GM18498 (cell line): ENCODE data around the gene PCDHA13.
"Not testable (repeated sequence)": the region's sequence is repeated elsewhere in the genome, so short reads cannot be mapped to it uniquely, and the experiment has no call there.

ENCODE experiments used
- ATAC-seq: cut with Tn5 transposase; IDR thresholded peaks from one replicate; pipeline ENCODE4 v1.9.1; 2021; ENCODE audit warnings: mild to moderate bottlenecking, moderate library complexity; ENCODE audit not compliant: unreplicated experiment

Gene PCDHA13

DNA sequence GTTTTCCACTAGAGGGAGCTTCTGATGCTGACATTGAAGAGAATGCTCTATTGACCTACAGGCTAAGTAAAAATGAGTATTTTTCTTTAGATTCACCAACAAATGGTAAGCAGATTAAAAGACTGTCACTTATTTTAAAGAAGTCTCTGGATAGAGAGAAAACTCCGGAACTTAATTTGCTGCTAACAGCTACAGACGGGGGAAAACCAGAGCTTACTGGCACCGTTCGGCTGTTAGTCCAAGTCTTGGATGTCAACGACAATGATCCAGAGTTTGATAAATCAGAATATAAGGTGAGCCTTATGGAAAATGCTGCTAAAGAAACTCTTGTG is 12.4 kb upstream of the PCDHA13 start:
- ATAC-seq: no peak

DNA sequence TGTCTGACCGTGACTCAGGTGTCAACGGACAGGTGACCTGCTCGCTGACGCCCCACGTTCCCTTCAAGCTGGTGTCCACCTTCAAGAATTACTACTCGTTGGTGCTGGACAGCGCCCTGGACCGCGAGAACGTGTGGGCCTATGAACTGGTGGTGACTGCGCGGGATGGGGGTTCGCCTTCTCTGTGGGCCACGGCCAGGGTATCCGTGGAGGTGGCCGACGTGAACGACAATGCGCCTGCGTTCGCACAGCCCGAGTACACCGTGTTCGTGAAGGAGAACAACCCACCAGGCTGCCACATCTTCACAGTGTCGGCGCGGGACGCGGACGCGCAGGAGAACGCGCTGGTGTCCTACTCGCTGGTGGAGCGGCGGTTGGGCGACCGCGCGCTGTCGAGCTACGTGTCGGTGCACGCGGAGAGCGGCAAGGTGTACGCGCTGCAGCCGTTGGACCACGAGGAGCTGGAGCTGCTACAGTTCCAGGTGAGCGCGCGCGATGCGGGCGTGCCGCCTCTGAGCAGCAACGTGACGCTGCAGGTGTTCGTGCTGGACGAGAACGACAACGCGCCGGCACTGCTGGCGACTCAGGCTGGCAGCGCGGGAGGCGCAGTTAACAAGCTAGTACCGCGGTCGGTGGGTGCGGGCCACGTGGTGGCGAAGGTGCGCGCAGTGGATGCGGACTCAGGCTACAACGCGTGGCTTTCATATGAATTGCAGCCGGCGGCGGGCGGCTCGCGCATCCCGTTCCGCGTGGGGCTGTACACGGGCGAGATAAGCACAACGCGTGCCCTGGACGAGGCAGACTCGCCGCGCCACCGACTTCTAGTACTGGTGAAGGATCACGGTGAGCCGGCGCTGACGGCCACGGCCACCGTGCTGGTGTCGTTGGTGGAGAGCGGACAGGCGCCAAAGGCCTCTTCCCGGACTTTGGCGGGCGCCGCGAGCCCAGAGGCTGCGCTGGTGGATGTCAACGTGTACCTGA is 11.4 kb upstream of the PCDHA13 start:
- no peak for ATAC-seq

DNA sequence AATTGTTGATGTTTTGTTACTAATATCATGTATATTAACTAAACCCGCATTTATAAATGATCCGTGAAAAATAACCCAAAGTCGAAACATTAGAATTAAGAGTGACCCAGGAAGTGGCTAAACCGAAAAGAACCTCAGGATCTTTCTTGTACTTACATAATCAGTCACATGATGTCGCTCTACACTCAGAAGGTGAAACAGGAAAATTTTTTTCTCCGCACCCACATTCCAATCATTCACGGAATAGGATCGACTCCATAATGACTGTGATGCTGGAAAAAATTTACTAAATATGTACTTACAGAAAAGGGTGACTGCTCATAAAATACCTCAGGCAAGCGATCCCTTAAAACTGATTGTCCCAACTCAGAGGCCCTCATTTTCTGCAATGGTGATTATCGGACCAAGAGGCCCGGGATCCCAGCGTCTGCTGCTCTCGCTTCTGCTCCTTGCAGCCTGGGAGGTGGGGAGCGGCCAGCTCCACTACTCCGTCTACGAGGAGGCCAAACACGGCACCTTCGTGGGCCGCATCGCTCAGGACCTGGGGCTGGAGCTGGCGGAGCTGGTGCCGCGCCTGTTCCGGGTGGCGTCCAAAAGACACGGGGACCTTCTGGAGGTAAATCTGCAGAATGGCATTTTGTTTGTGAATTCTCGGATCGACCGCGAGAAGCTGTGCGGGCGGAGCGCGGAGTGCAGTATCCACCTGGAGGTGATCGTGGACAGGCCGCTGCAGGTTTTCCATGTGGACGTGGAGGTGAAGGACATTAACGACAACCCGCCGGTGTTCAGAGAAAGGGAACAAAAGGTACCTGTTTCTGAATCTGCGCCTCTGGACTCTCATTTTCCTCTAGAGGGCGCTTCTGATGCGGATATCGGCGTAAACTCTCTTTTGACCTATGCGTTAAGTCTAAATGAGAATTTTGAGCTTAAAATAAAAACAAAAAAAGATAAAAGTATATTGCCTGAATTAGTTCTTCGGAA is 6.5 kb upstream of the PCDHA13 start, which contains the start of gene PCDHA12:
Gene PCDHA12, plus strand, starts transcription at position 224 of the 981 bp plus-strand sequence. Its CDS starts 165 bp downstream, at position 389.
- ATAC-seq: no peak

DNA sequence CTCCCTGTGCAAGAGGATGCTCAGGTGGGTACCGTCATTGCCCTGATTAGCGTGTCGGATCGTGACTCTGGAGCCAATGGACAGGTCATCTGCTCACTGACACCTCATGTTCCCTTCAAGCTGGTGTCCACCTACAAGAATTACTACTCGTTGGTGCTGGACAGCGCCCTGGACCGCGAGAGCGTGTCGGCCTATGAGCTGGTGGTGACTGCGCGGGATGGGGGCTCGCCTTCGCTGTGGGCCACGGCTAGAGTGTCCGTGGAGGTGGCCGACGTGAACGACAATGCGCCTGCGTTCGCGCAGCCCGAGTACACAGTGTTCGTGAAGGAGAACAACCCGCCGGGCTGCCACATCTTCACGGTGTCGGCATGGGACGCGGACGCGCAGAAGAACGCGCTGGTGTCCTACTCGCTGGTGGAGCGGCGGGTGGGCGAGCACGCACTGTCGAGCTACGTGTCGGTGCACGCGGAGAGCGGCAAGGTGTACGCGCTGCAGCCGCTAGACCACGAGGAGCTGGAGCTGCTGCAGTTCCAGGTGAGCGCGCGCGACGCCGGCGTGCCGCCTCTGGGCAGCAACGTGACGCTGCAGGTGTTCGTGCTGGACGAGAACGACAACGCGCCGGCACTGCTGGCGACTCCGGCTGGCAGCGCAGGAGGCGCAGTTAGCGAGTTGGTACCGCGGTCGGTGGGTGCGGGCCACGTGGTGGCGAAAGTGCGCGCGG is 5.2 kb upstream of the PCDHA13 start:
- ATAC-seq: not testable (repeated sequence)

DNA sequence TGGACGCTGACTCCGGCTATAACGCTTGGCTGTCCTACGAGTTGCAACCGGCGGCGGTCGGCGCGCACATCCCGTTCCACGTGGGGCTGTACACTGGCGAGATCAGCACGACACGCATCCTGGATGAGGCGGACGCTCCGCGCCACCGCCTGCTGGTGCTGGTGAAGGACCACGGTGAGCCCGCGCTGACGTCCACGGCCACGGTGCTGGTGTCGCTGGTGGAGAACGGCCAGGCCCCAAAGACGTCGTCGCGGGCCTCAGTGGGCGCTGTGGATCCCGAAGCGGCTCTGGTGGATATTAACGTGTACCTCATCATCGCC is 4.7 kb upstream of the PCDHA13 start:
- no peak for ATAC-seq

DNA sequence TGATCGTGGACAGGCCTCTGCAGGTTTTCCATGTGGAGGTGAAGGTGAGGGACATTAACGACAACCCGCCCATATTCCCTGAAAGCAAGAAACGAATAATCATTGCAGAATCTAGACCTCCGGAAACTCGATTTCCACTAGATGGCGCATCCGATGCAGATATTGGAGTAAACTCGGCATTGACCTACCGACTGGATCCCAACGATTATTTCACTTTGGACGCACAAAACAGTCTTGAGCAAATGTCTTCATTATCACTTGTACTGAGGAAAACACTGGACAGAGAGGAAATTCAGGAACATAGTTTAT is 621 bp downstream of the PCDHA13 start:
- no peak for ATAC-seq

DNA sequence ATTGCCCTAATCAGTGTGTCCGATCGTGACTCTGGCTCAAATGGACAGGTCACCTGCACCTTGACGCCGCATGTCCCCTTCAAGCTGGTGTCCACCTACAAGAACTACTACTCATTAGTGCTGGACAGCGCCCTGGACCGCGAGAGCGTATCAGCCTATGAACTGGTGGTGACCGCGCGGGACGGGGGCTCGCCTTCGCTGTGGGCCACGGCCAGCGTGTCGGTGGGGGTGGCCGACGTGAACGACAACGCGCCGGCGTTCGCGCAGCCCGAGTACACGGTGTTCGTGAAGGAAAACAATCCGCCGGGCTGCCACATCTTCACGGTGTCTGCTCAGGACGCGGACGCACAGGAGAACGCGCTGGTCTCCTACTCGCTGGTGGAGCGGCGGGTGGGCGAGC is 1.4 kb downstream of the PCDHA13 start:
- ATAC-seq: no peak

DNA sequence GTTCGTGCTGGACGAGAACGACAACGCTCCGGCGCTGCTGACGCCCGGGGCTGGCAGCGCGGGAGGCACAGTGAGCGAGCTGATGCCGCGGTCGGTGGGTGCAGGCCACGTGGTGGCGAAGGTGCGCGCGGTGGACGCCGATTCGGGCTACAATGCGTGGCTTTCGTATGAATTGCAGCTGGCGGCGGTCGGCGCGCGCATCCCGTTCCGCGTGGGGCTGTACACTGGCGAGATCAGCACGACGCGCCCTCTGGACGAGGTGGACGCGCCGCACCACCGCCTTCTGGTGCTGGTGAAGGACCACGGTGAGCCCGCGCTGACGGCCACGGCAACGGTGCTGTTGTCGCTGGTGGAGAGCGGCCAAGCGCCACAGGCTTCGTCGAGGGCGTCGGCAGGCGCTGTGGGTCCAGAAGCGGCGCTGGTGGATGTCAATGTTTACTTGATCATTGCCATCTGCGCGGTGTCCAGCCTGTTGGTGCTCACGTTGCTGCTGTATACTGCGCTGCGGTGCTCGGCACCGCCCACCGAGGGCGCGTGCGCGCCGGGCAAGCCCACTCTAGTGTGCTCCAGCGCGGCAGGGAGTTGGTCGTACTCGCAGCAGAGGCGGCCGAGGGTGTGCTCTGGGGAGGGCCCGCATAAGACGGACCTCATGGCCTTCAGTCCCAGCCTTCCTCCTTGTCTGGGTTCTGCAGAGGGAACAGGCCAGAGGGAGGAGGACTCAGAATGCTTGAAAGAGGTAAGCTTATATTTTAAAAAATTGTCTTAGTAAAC is 2.2 kb downstream of the PCDHA13 start:
- no peak for ATAC-seq

DNA sequence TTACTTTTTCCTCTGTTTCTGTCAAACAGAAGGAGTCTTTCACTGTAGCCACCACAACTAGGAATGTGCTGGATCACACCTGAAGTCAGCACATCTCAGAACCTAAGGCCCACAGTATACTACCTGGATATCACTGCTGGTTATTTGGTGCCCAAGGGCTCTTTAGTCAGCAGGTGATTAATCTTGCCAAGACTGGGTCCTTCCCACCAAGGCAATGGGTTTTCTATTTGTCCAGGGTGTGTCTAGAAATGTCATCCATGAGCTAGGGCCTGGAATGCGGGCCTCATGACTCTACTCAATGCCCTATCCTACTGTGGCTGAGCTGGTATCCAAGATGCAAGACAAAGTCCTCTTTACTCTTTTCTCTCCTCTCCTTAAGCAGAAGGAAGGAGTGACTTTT is 34.4 kb downstream of the PCDHA13 start:
- ATAC-seq: no peak

DNA sequence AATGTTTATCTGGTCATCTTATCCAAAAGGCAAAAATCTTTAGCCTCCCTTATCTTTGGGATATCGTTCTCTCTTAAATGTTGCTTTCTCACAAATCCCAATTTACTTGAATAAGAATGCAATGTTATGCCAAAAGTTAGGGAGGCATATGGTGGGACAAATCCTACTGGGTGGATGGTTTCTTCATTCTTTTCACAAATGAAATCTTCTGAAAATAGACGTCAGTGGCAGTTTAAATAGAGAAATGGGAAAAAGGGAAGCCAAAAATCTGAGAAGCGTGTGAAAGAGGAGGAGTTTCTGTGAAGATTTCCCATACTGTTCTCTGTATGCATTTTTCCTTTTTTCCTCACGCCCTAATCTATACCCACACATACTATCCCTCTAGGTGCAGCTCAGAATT is 41.7 kb downstream of the PCDHA13 start:
- no peak for ATAC-seq

DNA sequence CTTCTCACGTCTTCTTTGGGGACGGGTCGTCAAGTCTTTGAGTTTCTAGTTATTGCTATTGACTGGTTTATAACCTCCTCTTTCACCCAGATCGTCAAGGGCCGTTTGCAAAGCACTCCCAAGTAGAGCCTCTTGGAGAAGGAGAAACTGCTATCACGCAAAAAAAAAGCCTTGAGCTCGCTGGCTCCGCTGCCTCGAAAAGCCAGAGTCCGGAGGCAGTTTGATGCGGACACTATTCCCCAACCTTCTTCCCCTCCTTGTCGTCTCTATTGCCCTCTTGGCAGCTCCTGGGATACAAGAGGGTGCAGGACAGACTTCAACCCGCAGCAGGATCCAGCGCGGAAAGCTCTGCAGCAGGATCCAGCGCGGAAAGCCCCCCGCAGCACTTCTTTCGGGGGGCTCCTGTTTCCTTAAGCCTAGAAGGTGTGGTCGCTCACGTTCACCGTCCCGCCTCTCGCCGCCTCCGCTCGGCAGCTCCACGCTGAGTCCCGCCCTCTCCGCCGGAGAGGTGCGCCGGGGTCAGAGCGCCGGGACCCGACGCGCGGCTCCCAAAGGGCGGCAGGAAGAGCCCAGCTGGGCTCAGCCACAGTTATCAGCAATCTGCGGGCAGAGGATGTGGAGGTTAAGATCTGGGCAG is 44.0 kb downstream of the PCDHA13 start, which contains the start of gene PCDHAC1:
Gene PCDHAC1, plus strand, starts transcription at position 494 of the 637 bp plus-strand sequence. CDS start 594 bp downstream, outside the sequence.
- no peak for ATAC-seq

DNA sequence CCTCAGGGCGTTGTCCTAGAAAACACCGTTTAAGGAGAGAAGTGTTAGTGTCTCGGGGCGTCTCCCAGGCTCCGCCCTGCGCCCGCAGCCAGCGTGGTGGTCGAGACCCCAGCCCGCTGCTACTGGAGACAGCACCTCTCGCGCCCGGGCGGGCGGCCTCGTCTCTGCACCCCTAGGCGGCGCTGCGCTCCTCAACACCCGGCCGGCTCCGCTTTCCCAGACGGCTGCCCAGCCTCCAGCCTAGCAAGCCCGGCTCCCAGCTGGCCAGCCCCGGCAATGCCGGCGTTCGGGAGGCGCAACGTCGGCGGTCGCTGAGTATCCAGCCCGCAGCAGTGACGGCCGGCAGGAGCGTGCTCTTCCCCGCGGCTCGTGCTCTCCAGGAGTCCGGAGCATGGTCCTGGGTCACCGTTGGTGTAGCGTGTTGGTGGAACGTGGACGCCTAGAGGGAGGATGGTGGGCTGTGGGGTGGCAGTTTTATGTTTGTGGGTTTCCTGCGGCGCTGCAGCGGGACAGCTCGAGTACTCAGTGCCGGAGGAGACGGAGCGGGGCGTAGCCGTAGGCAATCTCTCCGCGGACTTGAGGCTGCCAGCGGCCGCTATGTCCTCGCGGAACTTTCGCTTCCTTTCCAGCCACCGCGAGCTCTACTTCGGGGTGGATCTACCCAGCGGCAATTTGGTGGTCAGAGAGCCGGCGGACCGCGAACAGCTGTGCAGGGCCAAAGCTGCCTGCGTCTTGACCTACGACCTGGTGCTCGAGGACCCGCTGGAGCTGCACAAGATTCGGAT is 44.7 kb downstream of the PCDHA13 start:
- ATAC-seq: no peak

DNA sequence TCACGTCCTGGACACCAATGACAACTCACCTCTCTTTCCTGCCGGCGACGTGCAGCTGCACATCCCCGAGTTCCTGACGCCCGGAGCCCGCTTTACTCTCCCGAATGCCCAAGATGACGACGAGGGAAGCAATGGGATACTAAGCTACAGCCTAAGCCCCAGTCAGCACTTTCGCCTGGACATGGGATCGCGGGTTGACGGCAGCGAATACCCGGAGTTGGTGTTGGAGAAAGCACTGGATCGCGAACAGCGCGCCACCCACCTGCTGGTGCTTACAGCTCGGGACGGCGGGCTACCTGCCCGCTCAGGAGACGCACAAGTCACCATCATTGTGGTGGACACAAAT is 45.3 kb downstream of the PCDHA13 start:
- ATAC-seq: no peak
